ENCODE data around the gene YDJC. TPM values are rescaled to one million over a fixed set of nuclear protein-coding genes. Genes with fewer than 3 reads are reported as not detected.
A peak's percentile ranks its signal among the peaks of the same experiment; 100 is the strongest.
"Not testable (repeated sequence)": the region's sequence is repeated elsewhere in the genome, so short reads cannot be mapped to it uniquely, and the experiment has no call there.

The YDJC gene
- total and polyA plus RNA-seq, 9 of the 15 experiments (the other 6 are each of a cell fraction or from before 2014, with no cell fraction given), result 13.5 to 871 (median 164) TPM

GRCh38 chr22:21609556-21610157 lies 20.2 kb downstream of the YDJC start (continued):
- TF ChIP-seq PHB (CRISPR knock-in tag; IDR thresholded peaks at IDR 0.05) (0 out of 2 replicates have a peak, but pooled peaks have one; percentile 10), ZBTB26 (CRISPR knock-in tag; IDR thresholded peaks at IDR 0.05) (0 out of 2 replicates have a peak, but pooled peaks have one; percentile 27), MYNN (CRISPR knock-in tag; IDR thresholded peaks at IDR 0.05) (0 out of 2 replicates have a peak, but pooled peaks have one; percentile 3), ATF2 (CRISPR knock-in tag; IDR thresholded peaks at IDR 0.05) (peak; percentile 61; the same call in 1 of the 2 replicates), ZNF212 (CRISPR knock-in tag; IDR thresholded peaks at IDR 0.05) (0 out of 2 replicates have a peak, but pooled peaks have one; percentile 18), USF2 (CRISPR knock-in tag; IDR thresholded peaks at IDR 0.05) (0 out of 2 replicates have a peak, but pooled peaks have one; percentile 11), ZNF639 (CRISPR knock-in tag; conservative IDR thresholded peaks at IDR 0.05 in 1 of 2, IDR thresholded peaks at IDR 0.05 in 1 of 2) (0 out of 4 replicates have a peak, but pooled peaks of 1 of the 2 experiments have one; percentile 44), HMGXB4 (CRISPR knock-in tag; IDR thresholded peaks at IDR 0.05) (peak; percentile 14; the same call in 1 of the 2 replicates), IRF2 (CRISPR knock-in tag; IDR thresholded peaks at IDR 0.05) (peak; percentile 63; the same call in 1 of the 2 replicates), ZNF282 (CRISPR knock-in tag; IDR thresholded peaks at IDR 0.05) (0 out of 2 replicates have a peak, but pooled peaks have one; percentile 61)
- not testable (repeated sequence) for TF ChIP-seq MYNN (IDR thresholded peaks at IDR 0.05)

Measured in K562 (cell line).